Neural progenitor cell (in vitro differentiated cells): ENCODE measurements around the gene BAZ1A. TPM values are rescaled to one million over a fixed set of nuclear protein-coding genes. Genes with fewer than 3 reads are reported as not detected.

ENCODE experiments used
- DNase-seq: peaks from one replicate; pipeline ENCODE4 v3.0.0-alpha.2; 2016; ENCODE audit warnings: low spot score
- H2AFZ ChIP-seq: fragments of 200-600 bp; sonication (generic); replicated peaks from 2 replicates; pipeline ENCODE4 v1.6.1; 2016; ENCODE audit warnings: antibody characterized with exemption
- H3F3A ChIP-seq: fragments of 200-600 bp; sonication (generic); 2 replicates; pipeline ENCODE4 v1.6.1; 2016; ENCODE audit warnings: antibody characterized with exemption, low read depth
- H3K27ac ChIP-seq: fragments of 200-600 bp; sonication (generic); 2 replicates; pipeline ENCODE4 v1.5.1; 2016; ENCODE audit warnings: mild to moderate bottlenecking
- H3K27me3 ChIP-seq: fragments of 200-600 bp; sonication (generic); 2 replicates; pipeline ENCODE4 v1.6.1; 2016; ENCODE audit warnings: mild to moderate bottlenecking, moderate library complexity
- H3K36me3 ChIP-seq: fragments of 200-600 bp; sonication (generic); 2 replicates; pipeline ENCODE4 v1.5.1; 2016
- H3K4me1 ChIP-seq: fragments of 200-600 bp; sonication (generic); 2 replicates; pipeline ENCODE4 v1.6.1; 2016; ENCODE audit warnings: mixed run types
- H3K4me2 ChIP-seq: fragments of 200-600 bp; sonication (generic); 2 replicates; pipeline ENCODE4 v1.6.1; 2016
- H3K4me3 ChIP-seq: fragments of 200-600 bp; sonication (generic); 2 replicates; pipeline ENCODE4 v1.5.1; 2016
- H3K79me2 ChIP-seq: fragments of 200-600 bp; sonication (generic); 2 replicates; pipeline ENCODE4 v1.6.1; 2016; ENCODE audit warnings: low read depth
- H3K9ac ChIP-seq: fragments of 200-600 bp; sonication (generic); 2 replicates; pipeline ENCODE4 v1.6.1; 2016
- H3K9me3 ChIP-seq: fragments of 200-600 bp; sonication (generic); 2 replicates; pipeline ENCODE4 v1.5.1; 2016; ENCODE audit warnings: low read depth
- H4K20me1 ChIP-seq: fragments of 200-600 bp; sonication (generic); 2 replicates; pipeline ENCODE4 v1.6.1; 2016; ENCODE audit warnings: low read depth
- H3K27ac Mint-ChIP-seq: 3 replicates; pipeline ENCODE4 v1.8.0; 2021; ENCODE audit warnings: mixed read lengths
- H3K27me3 Mint-ChIP-seq: 2 replicates; pipeline ENCODE4 v1.8.0; 2022; ENCODE audit warnings: low read depth, mild to moderate bottlenecking, inconsistent platforms, moderate library complexity, mixed read lengths; ENCODE audit not compliant: insufficient read depth
- H3K36me3 Mint-ChIP-seq: 3 replicates; pipeline ENCODE4 v1.8.0; 2021; ENCODE audit warnings: mixed read lengths
- H3K4me1 Mint-ChIP-seq: 3 replicates; pipeline ENCODE4 v1.8.0; 2021; ENCODE audit warnings: mixed read lengths
- H3K4me3 Mint-ChIP-seq: 3 replicates; pipeline ENCODE4 v1.8.0; 2021; ENCODE audit warnings: mild to moderate bottlenecking, moderate library complexity, mixed read lengths
- H3K9me3 Mint-ChIP-seq: 3 replicates; pipeline ENCODE4 v1.8.0; 2020; ENCODE audit warnings: mixed read lengths
- CTCF ChIP-seq: fragments of 200-600 bp; sonication (generic); IDR thresholded peaks from 2 replicates; pipeline ENCODE4 v1.5.1; 2017; ENCODE audit warnings: antibody characterized with exemption, mild to moderate bottlenecking
- EZH2 ChIP-seq: fragments of 200-600 bp; sonication (generic); IDR thresholded peaks from 2 replicates; pipeline ENCODE4 v1.6.1; 2017; ENCODE audit warnings: antibody characterized with exemption, mild to moderate bottlenecking, moderate library complexity
- EZH2phosphoT487 ChIP-seq: fragments of 200-600 bp; sonication (generic); IDR thresholded peaks from 2 replicates; pipeline ENCODE4 v1.6.1; 2017; ENCODE audit warnings: antibody characterized with exemption
- total RNA-seq: library from RNA; depleted of rRNA; stranded (reverse); fragments of >200 nt; gene quantifications from 2 replicates; pipeline ENCODE4 v1.2.3, GENCODE V29; 2015; ENCODE audit warnings: low replicate concordance

Gene BAZ1A
- total RNA-seq, 1 donor from 2014 or later, result 11.5 TPM

GRCh38 chr14:34766606-34767005 is 108.6 kb downstream of the BAZ1A start:
- Histone ChIP-seq H3K36me3 (peaks cover 5% of the 10 kb centered on the region), H4K20me1 (no peaks in the 10 kb centered on the region), H3K27me3 (no peaks in the 10 kb centered on the region), H3F3A (no peaks in the 10 kb centered on the region), H3K4me2 (no peak overlapping the region), H3K4me3 (no peak overlapping the region), H3K9me3 (no peaks in the 10 kb centered on the region), H3K27ac (no peak overlapping the region), H3K4me1 (no peaks in the 10 kb centered on the region), H3K79me2 (no peaks in the 10 kb centered on the region), H2AFZ (no peak overlapping the region), H3K9ac (no peak overlapping the region)
- Mint-ChIP-seq H3K27me3 (no peaks in the 10 kb centered on the region), H3K9me3 (no peaks in the 10 kb centered on the region), H3K27ac (no peak overlapping the region), H3K4me1 (no peaks in the 10 kb centered on the region), H3K4me3 (no peak overlapping the region), H3K36me3 (peaks cover 16% of the 10 kb centered on the region)
- TF ChIP-seq EZH2 (no peak), CTCF (no peak), EZH2phosphoT487 (no peak)
- no peak for DNase-seq

GRCh38 chr14:34766060-34766459 is 109.1 kb downstream of the BAZ1A start:
- no peaks in the 10 kb centered on the region for H3K4me1 Mint-ChIP-seq
- no peaks in the 10 kb centered on the region for H3K36me3 ChIP-seq
- TF ChIP-seq EZH2, result no peak
- TF ChIP-seq CTCF, result peak; percentile 46
- TF ChIP-seq EZH2phosphoT487, result no peak
- H4K20me1 ChIP-seq, result no peaks in the 10 kb centered on the region
- H2AFZ ChIP-seq, result no peak overlapping the region
- H3K27me3 ChIP-seq, result no peaks in the 10 kb centered on the region
- no peaks in the 10 kb centered on the region for H3K79me2 ChIP-seq
- no peaks in the 10 kb centered on the region for H3K4me1 ChIP-seq
- H3K27ac Mint-ChIP-seq, result no peak overlapping the region
- peaks cover 15% of the 10 kb centered on the region for H3K36me3 Mint-ChIP-seq
- no peak overlapping the region for H3K4me3 Mint-ChIP-seq
- no peak overlapping the region for H3K4me3 ChIP-seq
- H3K9ac ChIP-seq, result no peak overlapping the region
- no peaks in the 10 kb centered on the region for H3K9me3 Mint-ChIP-seq
- H3K4me2 ChIP-seq, result no peak overlapping the region
- H3K27me3 Mint-ChIP-seq, result no peaks in the 10 kb centered on the region
- DNase-seq, result no peak
- no peak overlapping the region for H3K27ac ChIP-seq
- H3F3A ChIP-seq, result no peaks in the 10 kb centered on the region
- no peaks in the 10 kb centered on the region for H3K9me3 ChIP-seq

- Mint-ChIP-seq H3K27me3 (peaks cover 2% of the 10 kb centered on the region), H3K4me3 (no peak overlapping the region), H3K9me3 (no peaks in the 10 kb centered on the region), H3K27ac (no peak overlapping the region), H3K36me3 (peaks cover 20% of the 10 kb centered on the region), H3K4me1 (no peaks in the 10 kb centered on the region)
- no peak overlapping the region for H3K4me3 ChIP-seq
- no peak overlapping the region for H3K27ac ChIP-seq
- H3K9me3 ChIP-seq, result no peaks in the 10 kb centered on the region
- no peaks in the 10 kb centered on the region for H4K20me1 ChIP-seq
- H2AFZ ChIP-seq, result no peak overlapping the region
- H3F3A ChIP-seq, result no peaks in the 10 kb centered on the region
- no peaks in the 10 kb centered on the region for H3K79me2 ChIP-seq
- no peaks in the 10 kb centered on the region for H3K4me1 ChIP-seq
- H3K9ac ChIP-seq, result no peak overlapping the region
- no peaks in the 10 kb centered on the region for H3K36me3 ChIP-seq
- no peak overlapping the region for H3K4me2 ChIP-seq
- H3K27me3 ChIP-seq, result no peaks in the 10 kb centered on the region
- no peak for DNase-seq
- TF ChIP-seq EZH2 (no peak), CTCF (no peak), EZH2phosphoT487 (no peak)
These were observed 119.9 kb downstream of the BAZ1A start for GRCh38 chr14:34755215-34755614.
